Right kidney (tissue), 1 donor: ENCODE measurements around the gene NSDHL.
"Not testable (repeated sequence)": the region's sequence is repeated elsewhere in the genome, so short reads cannot be mapped to it uniquely, and the experiment has no call there.

Experiments used
- DNase-seq: peaks from one replicate; pipeline ENCODE4 v3.0.0-alpha.2; 2016

The NSDHL gene

GRCh38 chrX:152892999-152893891 lies 62.4 kb downstream of the NSDHL start:
- DNase-seq, result no peak

- no peak for DNase-seq
These were observed 63.2 kb downstream of the NSDHL start for GRCh38 chrX:152893980-152894610.

- no peak for DNase-seq
These were observed 64.3 kb downstream of the NSDHL start for GRCh38 chrX:152895121-152895520.

- no peak for DNase-seq
These were observed 65.0 kb downstream of the NSDHL start for GRCh38 chrX:152895724-152896420.

- DNase-seq, result no peak
These were observed 65.6 kb downstream of the NSDHL start for GRCh38 chrX:152896450-152896849.

- DNase-seq, result no peak
These were observed 66.6 kb downstream of the NSDHL start, which contains the start of gene ZNF185 for GRCh38 chrX:152897222-152898131. Gene ZNF185, plus strand, starts transcription at chrX:152898067. Its CDS starts 16,423 bp downstream, at chrX:152914490.

- DNase-seq, result no peak
These were observed 67.6 kb downstream of the NSDHL start for GRCh38 chrX:152898442-152898841.

GRCh38 chrX:152899111-152899873 lies 68.4 kb downstream of the NSDHL start:
- DNase-seq, result no peak

GRCh38 chrX:152899874-152900719 lies 69.2 kb downstream of the NSDHL start:
- DNase-seq, result no peak

GRCh38 chrX:152900937-152901445 lies 70.1 kb downstream of the NSDHL start:
- no peak for DNase-seq

- no peak for DNase-seq
These were observed 71.1 kb downstream of the NSDHL start for GRCh38 chrX:152901816-152902501.

GRCh38 chrX:152902502-152902820 lies 71.6 kb downstream of the NSDHL start:
- DNase-seq, result no peak

GRCh38 chrX:152903589-152903988 lies 72.7 kb downstream of the NSDHL start:
- DNase-seq, result no peak

GRCh38 chrX:152904151-152905080 lies 73.6 kb downstream of the NSDHL start:
- DNase-seq, result no peak

GRCh38 chrX:152905081-152905420 lies 74.2 kb downstream of the NSDHL start:
- DNase-seq, result no peak

- DNase-seq, result no peak
These were observed 76.3 kb downstream of the NSDHL start for GRCh38 chrX:152907084-152907651.

- no peak for DNase-seq
These were observed 77.6 kb downstream of the NSDHL start for GRCh38 chrX:152908486-152908885.

GRCh38 chrX:152910018-152910417 lies 79.2 kb downstream of the NSDHL start:
- not testable (repeated sequence) for DNase-seq
